ENCODE results near the gene SCAF8.

DNA sequence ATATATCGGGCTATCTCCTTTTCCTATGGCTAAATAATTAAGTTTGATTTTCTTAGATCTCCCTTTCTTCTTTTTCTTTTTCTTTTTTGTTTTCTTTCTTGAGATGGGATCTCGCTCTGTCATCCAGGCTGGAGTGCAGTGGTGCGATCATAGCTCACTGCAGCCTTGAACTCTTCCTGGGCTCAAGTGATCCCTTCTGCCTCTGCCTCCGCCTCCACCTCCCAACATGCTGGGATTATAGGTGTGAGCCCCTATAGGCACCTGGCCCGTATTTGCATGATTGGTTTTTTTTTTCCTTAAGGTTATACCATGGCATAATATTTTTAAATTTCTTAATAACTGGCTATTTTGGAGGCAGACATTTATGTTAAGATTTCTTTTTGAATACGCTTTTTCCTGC is 106.3 kb downstream of the SCAF8 start:
- TF ChIP-seq EP300 (IDR thresholded peaks at IDR 0.05; ENCODE audit: borderline replicate concordance in 1 of 2, low read depth in 1 of 2, low read length in 1 of 2) (no peak), EZH2phosphoT487 (IDR thresholded peaks at IDR 0.05; ENCODE audit: borderline replicate concordance, low read depth) (no peak)

Measured in SK-N-SH (cell line).